ENCODE data around the gene WDR89.

DNA sequence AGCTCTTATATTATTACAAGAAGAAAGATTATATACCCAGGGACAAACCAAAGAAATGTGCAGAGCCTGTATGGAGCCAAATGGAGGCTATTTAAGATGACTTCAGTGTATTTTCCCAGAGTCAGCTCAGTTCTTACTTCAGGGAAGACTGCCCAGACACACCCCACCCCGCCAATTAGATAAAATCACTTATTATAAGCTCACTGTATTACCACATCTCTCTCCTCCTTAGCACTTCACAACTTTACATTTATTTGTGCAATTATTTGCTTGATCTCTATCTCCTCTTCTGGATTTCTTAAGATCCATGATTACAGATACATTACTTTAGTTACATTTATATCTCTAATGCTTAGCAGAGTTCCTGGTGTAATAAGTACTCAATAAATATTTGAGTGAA is 24.7 kb upstream of the WDR89 start:
- TF ChIP-seq, protein P1, sequence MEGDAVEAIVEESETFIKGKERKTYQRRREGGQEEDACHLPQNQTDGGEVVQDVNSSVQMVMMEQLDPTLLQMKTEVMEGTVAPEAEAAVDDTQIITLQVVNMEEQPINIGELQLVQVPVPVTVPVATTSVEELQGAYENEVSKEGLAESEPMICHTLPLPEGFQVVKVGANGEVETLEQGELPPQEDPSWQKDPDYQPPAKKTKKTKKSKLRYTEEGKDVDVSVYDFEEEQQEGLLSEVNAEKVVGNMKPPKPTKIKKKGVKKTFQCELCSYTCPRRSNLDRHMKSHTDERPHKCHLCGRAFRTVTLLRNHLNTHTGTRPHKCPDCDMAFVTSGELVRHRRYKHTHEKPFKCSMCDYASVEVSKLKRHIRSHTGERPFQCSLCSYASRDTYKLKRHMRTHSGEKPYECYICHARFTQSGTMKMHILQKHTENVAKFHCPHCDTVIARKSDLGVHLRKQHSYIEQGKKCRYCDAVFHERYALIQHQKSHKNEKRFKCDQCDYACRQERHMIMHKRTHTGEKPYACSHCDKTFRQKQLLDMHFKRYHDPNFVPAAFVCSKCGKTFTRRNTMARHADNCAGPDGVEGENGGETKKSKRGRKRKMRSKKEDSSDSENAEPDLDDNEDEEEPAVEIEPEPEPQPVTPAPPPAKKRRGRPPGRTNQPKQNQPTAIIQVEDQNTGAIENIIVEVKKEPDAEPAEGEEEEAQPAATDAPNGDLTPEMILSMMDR (IDR thresholded peaks at IDR 0.05): no peak
- TF ChIP-seq POLR2A (IDR thresholded peaks at IDR 0.05): no peak
